GM12878 (cell line): ENCODE data around the gene PLPP7.

Experiments used
- TF ChIP-seq, protein P1 (sequence below), 3 experiments: IDR thresholded peaks in 2 of 3; conservative IDR thresholded peaks in 1 of 3; 2 replicates each; pipeline ENCODE4 v1.5.1; 2011; ENCODE audit warnings: low read depth in 3 of 3, low read length in 3 of 3, mild to moderate bottlenecking in 3 of 3, control low read depth in 2 of 3, moderate library complexity in 2 of 3, inconsistent platforms in 1 of 3, mixed read lengths in 1 of 3; ENCODE audit not compliant: control insufficient read depth in 2 of 3, insufficient read depth in 1 of 3; ENCODE audit errors: extremely low read depth in 1 of 3
- TF ChIP-seq, protein P2 (sequence below): IDR thresholded peaks from 2 replicates; pipeline ENCODE4 v1.6.1; 2012; ENCODE audit warnings: low read depth, low read length, improper control_type of control experiment

DNA sequence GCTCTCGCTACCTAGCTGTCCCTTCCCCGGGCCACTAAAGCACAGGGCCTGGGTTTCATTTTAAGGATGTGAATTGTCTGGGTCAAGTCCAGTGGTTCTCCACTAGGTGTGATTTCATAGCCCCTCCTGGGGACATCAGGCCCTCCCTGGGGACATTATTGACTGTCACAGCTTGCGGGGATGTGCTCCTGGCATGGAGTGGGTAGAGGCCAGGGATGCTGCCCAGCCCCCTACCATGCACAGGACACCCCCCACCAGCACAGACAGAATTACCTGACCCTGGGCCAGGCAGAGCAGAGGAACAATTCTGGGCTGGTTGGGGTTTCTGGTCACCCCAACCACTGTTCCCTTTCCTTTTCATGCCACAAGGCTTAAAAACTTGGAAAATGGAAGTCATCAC lies 17.3 kb upstream of the PLPP7 start:
- TF ChIP-seq, protein P1, sequence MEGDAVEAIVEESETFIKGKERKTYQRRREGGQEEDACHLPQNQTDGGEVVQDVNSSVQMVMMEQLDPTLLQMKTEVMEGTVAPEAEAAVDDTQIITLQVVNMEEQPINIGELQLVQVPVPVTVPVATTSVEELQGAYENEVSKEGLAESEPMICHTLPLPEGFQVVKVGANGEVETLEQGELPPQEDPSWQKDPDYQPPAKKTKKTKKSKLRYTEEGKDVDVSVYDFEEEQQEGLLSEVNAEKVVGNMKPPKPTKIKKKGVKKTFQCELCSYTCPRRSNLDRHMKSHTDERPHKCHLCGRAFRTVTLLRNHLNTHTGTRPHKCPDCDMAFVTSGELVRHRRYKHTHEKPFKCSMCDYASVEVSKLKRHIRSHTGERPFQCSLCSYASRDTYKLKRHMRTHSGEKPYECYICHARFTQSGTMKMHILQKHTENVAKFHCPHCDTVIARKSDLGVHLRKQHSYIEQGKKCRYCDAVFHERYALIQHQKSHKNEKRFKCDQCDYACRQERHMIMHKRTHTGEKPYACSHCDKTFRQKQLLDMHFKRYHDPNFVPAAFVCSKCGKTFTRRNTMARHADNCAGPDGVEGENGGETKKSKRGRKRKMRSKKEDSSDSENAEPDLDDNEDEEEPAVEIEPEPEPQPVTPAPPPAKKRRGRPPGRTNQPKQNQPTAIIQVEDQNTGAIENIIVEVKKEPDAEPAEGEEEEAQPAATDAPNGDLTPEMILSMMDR (IDR thresholded peaks at IDR 0.05 in 2 of 3, conservative IDR thresholded peaks at IDR 0.05 in 1 of 3; ENCODE audit: control insufficient read depth in 2 of 3, extremely low read depth in 1 of 3, insufficient read depth in 1 of 3, low read depth in 3 of 3, low read length in 3 of 3), result no peak
- TF ChIP-seq, protein P2, sequence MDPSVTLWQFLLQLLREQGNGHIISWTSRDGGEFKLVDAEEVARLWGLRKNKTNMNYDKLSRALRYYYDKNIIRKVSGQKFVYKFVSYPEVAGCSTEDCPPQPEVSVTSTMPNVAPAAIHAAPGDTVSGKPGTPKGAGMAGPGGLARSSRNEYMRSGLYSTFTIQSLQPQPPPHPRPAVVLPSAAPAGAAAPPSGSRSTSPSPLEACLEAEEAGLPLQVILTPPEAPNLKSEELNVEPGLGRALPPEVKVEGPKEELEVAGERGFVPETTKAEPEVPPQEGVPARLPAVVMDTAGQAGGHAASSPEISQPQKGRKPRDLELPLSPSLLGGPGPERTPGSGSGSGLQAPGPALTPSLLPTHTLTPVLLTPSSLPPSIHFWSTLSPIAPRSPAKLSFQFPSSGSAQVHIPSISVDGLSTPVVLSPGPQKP, result no peak
